NCI-H2107 treated with DMSO at 0.1 percent for 48 hours (cell line): ENCODE measurements around the gene TMED4.

Experiments
- DNase-seq: peaks from one replicate; lab custom pipeline; 2025; ENCODE audit not compliant: unreplicated experiment; lab: John Stamatoyannopoulos, UW

Gene TMED4

GRCh38 chr7:44541028-44541869 lies 40.8 kb downstream of the TMED4 start, which contains the start of gene NPC1L1:
TSS of gene NPC1L1 (minus strand) at chr7:44541330. CDS start at chr7:44541259, 71 bp downstream.
- DNase-seq, result no peak

GRCh38 chr7:44540592-44541027 lies 41.4 kb downstream of the TMED4 start:
- DNase-seq, result no peak

GRCh38 chr7:44539669-44540506 lies 42.1 kb downstream of the TMED4 start:
- DNase-seq, result no peak

GRCh38 chr7:44538798-44539668 lies 43.0 kb downstream of the TMED4 start:
- DNase-seq, result no peak

- DNase-seq, result no peak
Measured at GRCh38 chr7:44538093-44538797, 43.8 kb downstream of the TMED4 start.

- DNase-seq, result no peak
Measured at GRCh38 chr7:44537442-44537841, 44.6 kb downstream of the TMED4 start.

GRCh38 chr7:44536090-44536489 lies 45.9 kb downstream of the TMED4 start:
- DNase-seq, result no peak

- DNase-seq, result no peak
Measured at GRCh38 chr7:44535348-44536064, 46.5 kb downstream of the TMED4 start.

GRCh38 chr7:44534501-44534900 lies 47.5 kb downstream of the TMED4 start:
- DNase-seq, result no peak

GRCh38 chr7:44534087-44534486 lies 47.9 kb downstream of the TMED4 start:
- DNase-seq, result no peak

- DNase-seq, result no peak
Measured at GRCh38 chr7:44533301-44534055, 48.6 kb downstream of the TMED4 start.

GRCh38 chr7:44531421-44532380 lies 50.3 kb downstream of the TMED4 start:
- no peak for DNase-seq

- no peak for DNase-seq
Measured at GRCh38 chr7:44530990-44531389, 51.0 kb downstream of the TMED4 start.
